Suprapubic skin (tissue), 4 donors: ENCODE results near the gene XYLT1. TPM values are rescaled to one million over a fixed set of nuclear protein-coding genes. Genes with fewer than 3 reads are reported as not detected.
A peak's percentile ranks its signal among the peaks of the same experiment; 100 is the strongest.

ENCODE experiments used
- DNase-seq, 2 donors: peaks; one replicate each; pipeline ENCODE4 v3.0.0-alpha.2; 2019; ENCODE audit warnings: low spot score in 2 of 2
- H3K27ac ChIP-seq: fragments of 200-600 bp; sonication (generic); one replicate; pipeline ENCODE4 v1.5.1; 2019
- H3K27me3 ChIP-seq: fragments of 200-600 bp; sonication (generic); one replicate; pipeline ENCODE4 v1.5.1; 2019
- H3K36me3 ChIP-seq: fragments of 200-600 bp; sonication (generic); one replicate; pipeline ENCODE4 v1.5.1; 2019
- H3K4me1 ChIP-seq: fragments of 200-600 bp; sonication (generic); one replicate; pipeline ENCODE4 v1.5.1; 2019
- H3K4me3 ChIP-seq: fragments of 200-600 bp; sonication (generic); one replicate; pipeline ENCODE4 v1.5.1; 2019; ENCODE audit warnings: mild to moderate bottlenecking
- H3K9me3 ChIP-seq: fragments of 200-600 bp; sonication (generic); one replicate; pipeline ENCODE4 v1.5.1; 2019
- CTCF ChIP-seq, 2 donors: fragments of 200-600 bp in 1 of 2; fragments of 450-650 bp in 1 of 2; sonication (generic) in 1 of 2; IDR thresholded peaks; one replicate each; pipeline ENCODE4 v1.5.1; 2016 to 2019; ENCODE audit warnings: antibody characterized with exemption in 2 of 2, mild to moderate bottlenecking in 1 of 2, moderate library complexity in 1 of 2
- EP300 ChIP-seq: sonication (generic); formaldehyde crosslinking; IDR thresholded peaks from one replicate; pipeline ENCODE4 v1.6.1; 2017; ENCODE audit warnings: antibody characterized with exemption
- POLR2A ChIP-seq, 2 donors: fragments of 450-650 bp; IDR thresholded peaks; one replicate each; pipeline ENCODE4 v1.6.1; 2017; ENCODE audit warnings: antibody characterized with exemption in 2 of 2, mild to moderate bottlenecking in 2 of 2, moderate library complexity in 2 of 2
- POLR2AphosphoS5 ChIP-seq, 3 donors: sonication (generic); formaldehyde crosslinking; IDR thresholded peaks; one replicate each; pipeline ENCODE4 v1.6.1; 2017; ENCODE audit warnings: antibody characterized with exemption in 3 of 3
- WGBS: methylation state at CpG from one replicate; pipeline ENCODE4 v1.1.5; 2018; 5-methylcytosine and 5-hydroxymethylcytosine counted together
- total RNA-seq, 4 donors: library from RNA; depleted of rRNA; stranded (reverse); fragments of >200 nt; gene quantifications; one replicate each; pipeline ENCODE4 v1.1.0, GENCODE V29; 2016

Gene XYLT1
- total RNA-seq, 4 donors from 2014 or later = 23.5 to 30.6 (median 25.7) TPM

DNA sequence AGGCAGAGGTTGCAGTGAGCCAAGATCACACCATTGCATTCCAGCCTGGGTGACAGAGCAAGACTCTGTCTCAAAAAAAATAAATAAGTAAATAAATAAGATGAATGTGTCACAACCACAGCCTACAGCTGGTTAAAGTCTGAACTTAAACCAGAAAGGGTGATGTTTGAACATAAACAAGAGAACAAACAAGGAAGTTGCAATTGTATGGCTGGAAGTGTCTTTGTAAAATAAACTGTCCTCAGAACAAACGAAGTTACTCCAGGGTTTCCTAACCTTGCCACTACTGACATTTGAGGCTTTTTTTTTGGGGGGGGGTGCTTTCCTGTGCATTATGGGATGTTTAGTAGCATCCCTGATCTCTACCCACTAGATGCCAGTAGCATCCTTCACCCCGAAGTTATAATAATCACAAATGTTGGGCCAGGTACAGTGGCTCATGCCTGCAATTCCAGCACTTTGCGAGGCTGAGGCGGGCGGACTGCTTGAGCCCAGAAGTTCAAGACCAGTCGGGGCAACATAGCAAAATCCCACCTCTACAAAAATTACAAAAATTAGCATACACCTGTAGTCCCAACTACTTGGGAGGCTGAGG, 119.2 kb downstream of the XYLT1 start:
- H3K36me3 ChIP-seq = no peaks in the 10 kb centered on the region
- WGBS = 84% methylated on average over 6 of the region's 6 CpGs
- TF ChIP-seq POLR2A (IDR thresholded peaks at IDR 0.05) = no peak
- TF ChIP-seq EP300 = no peak
- no peak for TF ChIP-seq CTCF (IDR thresholded peaks at IDR 0.05)
- TF ChIP-seq POLR2AphosphoS5 (IDR thresholded peaks at IDR 0.05) = no peak
- H3K4me3 ChIP-seq = no peak overlapping the region
- H3K4me1 ChIP-seq = peaks cover 19% of the 10 kb centered on the region
- no peaks in the 10 kb centered on the region for H3K27me3 ChIP-seq
- no peak overlapping the region for H3K27ac ChIP-seq
- no peaks in the 10 kb centered on the region for H3K9me3 ChIP-seq
- DNase-seq = no peak

DNA sequence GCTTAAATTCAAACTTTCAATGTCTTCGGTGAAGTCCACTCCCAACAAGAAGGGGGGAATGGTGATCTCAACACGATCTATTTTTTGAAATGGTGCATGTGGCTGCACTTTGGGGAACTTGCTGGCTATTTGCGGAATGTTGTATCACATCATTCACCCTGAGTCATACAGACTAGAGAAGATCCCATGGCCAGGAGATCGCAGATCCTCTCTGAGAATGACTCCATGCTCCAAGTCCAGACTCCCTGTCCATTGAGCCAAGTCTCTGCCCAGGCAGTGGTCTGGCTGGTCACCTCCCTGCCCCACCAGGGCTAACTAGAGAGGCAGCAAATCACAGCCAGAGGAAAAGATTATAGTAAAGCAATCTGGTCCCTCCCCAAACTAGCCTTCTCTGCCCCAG, 120.6 kb downstream of the XYLT1 start:
- Histone ChIP-seq H3K27me3 (no peaks in the 10 kb centered on the region), H3K36me3 (no peaks in the 10 kb centered on the region), H3K27ac (peak overlapping the region; percentile 59), H3K4me1 (peaks cover 33% of the 10 kb centered on the region), H3K4me3 (no peak overlapping the region), H3K9me3 (no peaks in the 10 kb centered on the region)
- TF ChIP-seq POLR2A (IDR thresholded peaks at IDR 0.05) (no peak), EP300 (no peak), CTCF (IDR thresholded peaks at IDR 0.05) (no peak), POLR2AphosphoS5 (IDR thresholded peaks at IDR 0.05) (no peak)
- DNase-seq = no peak
- WGBS = 84% methylated on average over 4 of the region's 4 CpGs

DNA sequence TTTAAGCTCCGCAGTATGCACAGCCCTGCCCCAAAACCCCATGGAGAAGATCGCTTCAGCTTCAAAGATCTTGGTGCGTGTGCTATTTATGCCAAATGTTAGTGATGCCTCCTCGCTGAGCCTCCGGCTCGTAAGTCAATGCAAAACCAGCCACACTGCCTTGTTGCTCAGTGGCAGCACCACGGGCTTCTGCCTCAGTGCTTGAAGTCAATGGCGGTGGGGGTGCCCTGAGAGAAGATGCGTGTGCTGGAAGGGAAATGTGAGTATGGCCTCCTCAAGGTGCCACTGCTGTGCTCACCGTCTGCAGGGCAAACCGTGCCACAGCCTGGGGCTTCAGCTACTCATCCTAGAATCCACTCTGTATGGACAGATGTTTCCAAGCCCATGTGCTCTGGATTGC, 121.9 kb downstream of the XYLT1 start:
- no peaks in the 10 kb centered on the region for H3K9me3 ChIP-seq
- no peak overlapping the region for H3K27ac ChIP-seq
- no peaks in the 10 kb centered on the region for H3K27me3 ChIP-seq
- TF ChIP-seq POLR2AphosphoS5 (IDR thresholded peaks at IDR 0.05) (no peak), POLR2A (IDR thresholded peaks at IDR 0.05) (no peak), EP300 (no peak), CTCF (IDR thresholded peaks at IDR 0.05) (no peak)
- H3K36me3 ChIP-seq = no peaks in the 10 kb centered on the region
- no peak overlapping the region for H3K4me3 ChIP-seq
- 95% methylated on average over 11 of the region's 11 CpGs for WGBS
- no peak for DNase-seq
- H3K4me1 ChIP-seq = peaks cover 41% of the 10 kb centered on the region

DNA sequence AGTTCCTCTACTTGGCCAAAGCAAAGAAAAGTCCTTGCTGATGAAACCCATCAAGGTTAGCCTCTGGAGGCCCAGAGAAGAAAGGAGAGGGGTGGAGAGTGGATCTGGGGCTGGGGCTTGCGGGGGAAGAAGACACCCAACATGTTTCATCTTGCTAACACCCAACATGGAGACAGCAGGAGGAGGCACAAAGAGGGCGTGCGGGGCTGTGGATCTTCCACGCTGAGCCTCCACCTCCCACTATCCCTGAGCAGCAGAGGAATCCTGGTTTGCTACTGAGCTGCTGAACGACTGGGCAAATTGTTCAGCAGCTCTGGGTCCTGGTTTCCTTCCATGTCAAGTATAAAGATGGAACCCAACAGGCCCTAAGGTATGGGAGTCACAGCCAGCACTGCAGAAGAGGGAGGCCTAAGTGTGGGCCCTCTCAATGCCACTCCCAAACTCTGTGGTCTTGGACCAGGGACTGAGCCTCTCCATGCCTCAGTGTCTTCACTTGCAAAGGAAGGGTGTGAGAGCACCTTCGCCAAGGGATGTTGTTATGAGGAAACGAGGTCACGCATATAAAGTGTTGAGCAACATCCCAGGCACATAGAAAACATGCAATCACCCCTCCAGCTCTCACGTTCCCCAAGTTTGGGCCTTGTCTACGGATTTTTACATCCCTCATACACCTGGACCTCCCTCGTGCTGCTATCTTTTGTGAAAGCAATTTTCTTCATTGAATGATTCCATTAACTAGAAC, 122.5 kb downstream of the XYLT1 start:
- H3K4me1 ChIP-seq = peaks cover 45% of the 10 kb centered on the region

GRCh38 chr16:17347624-17348023, 123.1 kb downstream of the XYLT1 start:
- Histone ChIP-seq H3K4me3 (no peak overlapping the region), H3K36me3 (no peaks in the 10 kb centered on the region), H3K4me1 (peaks cover 51% of the 10 kb centered on the region), H3K9me3 (no peaks in the 10 kb centered on the region), H3K27me3 (no peaks in the 10 kb centered on the region), H3K27ac (peak overlapping the region; percentile 59)
- TF ChIP-seq POLR2AphosphoS5 (IDR thresholded peaks at IDR 0.05) (no peak), EP300 (no peak), POLR2A (IDR thresholded peaks at IDR 0.05) (no peak), CTCF (IDR thresholded peaks at IDR 0.05) (no peak)
- no peak for DNase-seq
- WGBS = 44% methylated on average over 5 of the region's 5 CpGs

More for the DNA sequence above, 122.5 kb downstream of the XYLT1 start:
- Histone ChIP-seq H3K4me3 (no peak overlapping the region), H3K27ac (no peak overlapping the region), H3K27me3 (no peaks in the 10 kb centered on the region), H3K36me3 (no peaks in the 10 kb centered on the region), H3K9me3 (no peaks in the 10 kb centered on the region)
- 88% methylated on average over 11 of the region's 11 CpGs for WGBS
- no peak for TF ChIP-seq POLR2AphosphoS5 (IDR thresholded peaks at IDR 0.05)
- TF ChIP-seq EP300 = no peak
- DNase-seq = no peak
